ENCODE measurements around the gene ZNHIT1.
"Not testable (repeated sequence)": the region's sequence is repeated elsewhere in the genome, so short reads cannot be mapped to it uniquely, and the experiment has no call there.

ZNHIT1 gene

GRCh38 chr7:101189109-101189508 lies 28.9 kb upstream of the ZNHIT1 start:
- DNase-seq: no peak

GRCh38 chr7:101195884-101196283 lies 22.1 kb upstream of the ZNHIT1 start:
- no peak for DNase-seq

GRCh38 chr7:101197991-101198390 lies 20.0 kb upstream of the ZNHIT1 start:
- DNase-seq: no peak

- no peak for DNase-seq
These were observed 19.5 kb upstream of the ZNHIT1 start for GRCh38 chr7:101198476-101198875.

GRCh38 chr7:101199522-101199921 lies 18.4 kb upstream of the ZNHIT1 start:
- DNase-seq: not testable (repeated sequence)

- DNase-seq: no peak
These were observed 17.5 kb upstream of the ZNHIT1 start for GRCh38 chr7:101200504-101200861.

GRCh38 chr7:101200862-101201599 lies 16.9 kb upstream of the ZNHIT1 start, which contains the start of gene MOGAT3:
MOGAT3 (minus strand) TSS chr7:101201036; CDS start chr7:101200854, 182 bp downstream.
- no peak for DNase-seq

- DNase-seq: peak; percentile 62
These were observed 16.0 kb upstream of the ZNHIT1 start for GRCh38 chr7:101201695-101202602.

GRCh38 chr7:101202603-101202918 lies 15.4 kb upstream of the ZNHIT1 start:
- DNase-seq: no peak

- DNase-seq: not testable (repeated sequence)
These were observed 13.9 kb upstream of the ZNHIT1 start for GRCh38 chr7:101203740-101204738.

GRCh38 chr7:101205901-101206664 lies 11.9 kb upstream of the ZNHIT1 start:
- no peak for DNase-seq

GRCh38 chr7:101206665-101207042 lies 11.3 kb upstream of the ZNHIT1 start:
- DNase-seq: no peak

- no peak for DNase-seq
These were observed 10.5 kb upstream of the ZNHIT1 start for GRCh38 chr7:101207459-101207858.

- no peak for DNase-seq
These were observed 9.2 kb upstream of the ZNHIT1 start for GRCh38 chr7:101208794-101209193.

- no peak for DNase-seq
These were observed 7.8 kb upstream of the ZNHIT1 start for GRCh38 chr7:101210143-101210542.

- DNase-seq: no peak
These were observed 6.5 kb upstream of the ZNHIT1 start for GRCh38 chr7:101211501-101211900.

- no peak for DNase-seq
These were observed 6.0 kb upstream of the ZNHIT1 start for GRCh38 chr7:101212014-101212413.

- no peak for DNase-seq
These were observed 1.7 kb upstream of the ZNHIT1 start for GRCh38 chr7:101216001-101216859.

- no peak for DNase-seq
These were observed 1.0 kb upstream of the ZNHIT1 start for GRCh38 chr7:101216860-101217387.

- peak; percentile 37 for DNase-seq
These were observed 516 bp downstream of the ZNHIT1 start for GRCh38 chr7:101218236-101219125.
